ENCODE results near the gene PLEKHB1. TPM values are rescaled to one million over a fixed set of nuclear protein-coding genes. Genes with fewer than 3 reads are reported as not detected.

The PLEKHB1 gene
- polyA plus RNA-seq, 1 donor from 2014 or later, result 50.3 TPM

DNA sequence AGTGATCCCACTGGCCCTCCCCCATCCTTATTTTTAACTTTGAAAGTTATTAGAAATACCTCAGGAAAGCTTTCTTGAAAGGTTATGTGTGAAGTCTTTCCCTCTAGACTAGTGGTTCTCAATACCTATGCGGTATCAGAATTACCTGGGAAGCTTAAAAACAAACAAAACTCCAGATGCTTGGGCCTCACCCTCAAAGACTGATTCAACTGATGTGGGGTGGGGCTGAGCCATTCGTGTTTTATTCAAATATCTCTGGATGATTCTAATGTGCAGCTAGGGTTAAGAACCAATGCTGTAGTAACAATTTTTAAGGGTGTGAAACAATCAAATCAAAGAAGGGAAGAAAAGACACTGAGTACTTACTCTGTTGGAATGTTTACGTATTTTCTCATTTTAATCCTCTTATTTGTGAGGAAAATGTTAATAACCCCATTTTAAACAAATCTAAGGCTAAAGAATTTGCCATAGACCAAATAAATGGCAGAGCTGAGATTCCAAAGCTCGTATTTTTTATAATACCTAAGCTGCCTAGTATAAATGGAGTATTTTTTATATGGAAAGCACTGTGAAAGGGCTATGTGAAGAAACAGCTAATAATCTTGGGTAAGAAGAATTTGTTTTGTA, 47.6 kb downstream of the PLEKHB1 start:
- H3K4me3 Mint-ChIP-seq, result no peak overlapping the region
- no peaks in the 10 kb centered on the region for H3K27me3 Mint-ChIP-seq
- H3K36me3 Mint-ChIP-seq, result peaks cover 2% of the 10 kb centered on the region
- H3K4me1 Mint-ChIP-seq, result no peaks in the 10 kb centered on the region
- no peaks in the 10 kb centered on the region for H3K9me3 Mint-ChIP-seq
- H3K27ac Mint-ChIP-seq, result no peak overlapping the region

DNA sequence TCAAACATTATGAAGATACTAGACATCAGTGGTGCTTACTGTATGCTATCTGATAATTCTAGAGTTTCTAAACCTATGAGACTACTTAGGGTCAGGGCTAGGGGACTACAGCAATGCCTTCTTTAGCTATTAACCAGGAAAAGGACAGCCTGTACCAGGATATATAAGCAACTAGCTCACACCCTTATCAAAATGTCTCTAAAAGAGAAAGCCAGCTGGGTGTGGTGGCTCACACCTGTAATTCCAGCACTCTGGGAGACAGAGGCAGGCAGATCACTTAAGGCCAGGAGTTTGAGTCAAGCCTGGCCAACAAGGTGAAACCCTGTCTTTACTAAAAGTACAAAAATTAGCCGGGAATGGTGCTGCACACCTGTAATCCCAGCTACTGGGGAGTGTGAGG, 58.7 kb downstream of the PLEKHB1 start:
- Mint-ChIP-seq H3K27ac (no peak overlapping the region), H3K27me3 (no peaks in the 10 kb centered on the region), H3K4me3 (no peak overlapping the region), H3K4me1 (no peaks in the 10 kb centered on the region), H3K36me3 (peaks cover 8% of the 10 kb centered on the region), H3K9me3 (no peaks in the 10 kb centered on the region)

GRCh38 chr11:73710964-73711363, 64.6 kb downstream of the PLEKHB1 start:
- H3K27me3 Mint-ChIP-seq, result no peaks in the 10 kb centered on the region
- no peak overlapping the region for H3K27ac Mint-ChIP-seq
- H3K9me3 Mint-ChIP-seq, result no peaks in the 10 kb centered on the region
- no peak overlapping the region for H3K4me3 Mint-ChIP-seq
- H3K4me1 Mint-ChIP-seq, result peaks cover under 1 to 1% (median under 1%) of the 10 kb centered on the region in 3 donors
- H3K36me3 Mint-ChIP-seq, result peaks cover 4% of the 10 kb centered on the region

Other genes with a start within 250 kb of the PLEKHB1 start
- gene FAM168A, start 48.5 kb upstream of the PLEKHB1 start, polyA plus RNA-seq, result 2.6 TPM
- 93.4 TPM for gene RAB6A, start 114.5 kb downstream of the PLEKHB1 start, polyA plus RNA-seq
- gene MRPL48, start 141.3 kb downstream of the PLEKHB1 start, polyA plus RNA-seq, result 61.0 TPM
- gene COA4, start 230.3 kb downstream of the PLEKHB1 start, polyA plus RNA-seq, result 66.9 TPM
- 16.8 TPM for gene PAAF1, start 230.4 kb downstream of the PLEKHB1 start, polyA plus RNA-seq

Data from IgD-negative memory B cell (primary cell).